HL-60 (cell line): ENCODE results near the gene TSSK3.

Experiments
- DNase-seq, 2 experiments: peaks; one replicate each; pipeline ENCODE4 v3.0.0-alpha.2; 2010 to 2020; ENCODE audit warnings: low read depth in 1 of 2, low spot score in 1 of 2
- H3K27ac ChIP-seq: fragments of 250-450 bp; sonication (Bioruptor Pico); replicated peaks from 2 replicates; pipeline ENCODE4 v1.5.1; 2020; ENCODE audit warnings: mild to moderate bottlenecking, moderate library complexity
- H3K27me3 ChIP-seq: fragments of 250-450 bp; sonication (Bioruptor Pico); 2 replicates; pipeline ENCODE4 v1.5.1; 2021; ENCODE audit warnings: mild to moderate bottlenecking, moderate library complexity; ENCODE audit not compliant: insufficient read depth, poor library complexity, severe bottlenecking
- H3K4me3 ChIP-seq: replicated peaks from 2 replicates; pipeline ENCODE4 v1.5.1; 2011; ENCODE audit warnings: mild to moderate bottlenecking, control low read depth, low read length; ENCODE audit not compliant: insufficient read depth
- GABPA ChIP-seq: IDR thresholded peaks from 2 replicates; pipeline ENCODE4 v1.6.1; 2012; ENCODE audit warnings: low read depth
- POLR2AphosphoS5 ChIP-seq: IDR thresholded peaks from 2 replicates; pipeline ENCODE4 v1.6.1; 2012; ENCODE audit warnings: low read depth
- SPI1 ChIP-seq: IDR thresholded peaks from 2 replicates; pipeline ENCODE4 v1.6.1; 2012; ENCODE audit warnings: low read depth, mild to moderate bottlenecking, borderline replicate concordance
- TF ChIP-seq, protein P1 (sequence below): IDR thresholded peaks from 2 replicates; pipeline ENCODE4 v1.6.1; 2012; ENCODE audit warnings: low read depth; ENCODE audit not compliant: insufficient replicate concordance
- TF ChIP-seq, protein P2 (sequence below): IDR thresholded peaks from one replicate; pipeline ENCODE4 v1.5.1; 2011; ENCODE audit warnings: low read length, control low read depth, inconsistent platforms; ENCODE audit not compliant: insufficient read depth

TSSK3 gene

DNA sequence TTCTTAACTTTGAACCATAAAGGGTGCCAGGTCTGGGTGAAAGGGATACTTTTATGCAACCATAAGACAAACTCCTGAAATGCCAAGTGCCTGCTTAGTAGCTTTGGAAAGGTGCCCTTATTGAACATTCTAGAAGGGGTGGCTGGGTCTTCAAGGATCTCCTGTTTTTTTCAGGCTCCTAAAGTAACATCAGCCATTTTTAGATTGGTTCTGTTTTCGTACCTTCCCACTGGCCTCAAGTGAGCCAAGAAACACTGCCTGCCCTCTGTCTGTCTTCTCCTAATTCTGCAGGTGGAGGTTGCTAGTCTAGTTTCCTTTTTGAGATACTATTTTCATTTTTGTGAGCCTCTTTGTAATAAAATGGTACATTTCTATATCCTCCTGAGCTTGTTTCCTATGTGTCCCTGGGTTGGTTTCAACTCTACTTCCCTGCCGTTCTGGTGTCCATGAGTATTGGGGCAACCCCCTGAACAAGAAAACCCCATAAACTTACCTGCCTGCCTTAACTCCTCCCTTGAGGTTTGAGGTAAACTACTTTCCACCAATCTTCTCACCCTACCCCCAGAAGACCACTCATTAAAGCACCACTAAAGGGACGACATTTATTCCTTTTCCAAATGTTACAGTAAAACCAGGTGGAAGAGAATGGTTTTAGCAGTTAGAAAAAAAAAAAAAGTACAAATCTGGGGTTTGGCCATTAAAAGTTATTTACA, 28.9 kb upstream of the TSSK3 start:
- DNase-seq = no peak
- Histone ChIP-seq H3K27me3 (no peaks in the 10 kb centered on the region), H3K4me3 (no peak overlapping the region), H3K27ac (no peak overlapping the region)
- TF ChIP-seq GABPA = no peak
- TF ChIP-seq, protein P1, sequence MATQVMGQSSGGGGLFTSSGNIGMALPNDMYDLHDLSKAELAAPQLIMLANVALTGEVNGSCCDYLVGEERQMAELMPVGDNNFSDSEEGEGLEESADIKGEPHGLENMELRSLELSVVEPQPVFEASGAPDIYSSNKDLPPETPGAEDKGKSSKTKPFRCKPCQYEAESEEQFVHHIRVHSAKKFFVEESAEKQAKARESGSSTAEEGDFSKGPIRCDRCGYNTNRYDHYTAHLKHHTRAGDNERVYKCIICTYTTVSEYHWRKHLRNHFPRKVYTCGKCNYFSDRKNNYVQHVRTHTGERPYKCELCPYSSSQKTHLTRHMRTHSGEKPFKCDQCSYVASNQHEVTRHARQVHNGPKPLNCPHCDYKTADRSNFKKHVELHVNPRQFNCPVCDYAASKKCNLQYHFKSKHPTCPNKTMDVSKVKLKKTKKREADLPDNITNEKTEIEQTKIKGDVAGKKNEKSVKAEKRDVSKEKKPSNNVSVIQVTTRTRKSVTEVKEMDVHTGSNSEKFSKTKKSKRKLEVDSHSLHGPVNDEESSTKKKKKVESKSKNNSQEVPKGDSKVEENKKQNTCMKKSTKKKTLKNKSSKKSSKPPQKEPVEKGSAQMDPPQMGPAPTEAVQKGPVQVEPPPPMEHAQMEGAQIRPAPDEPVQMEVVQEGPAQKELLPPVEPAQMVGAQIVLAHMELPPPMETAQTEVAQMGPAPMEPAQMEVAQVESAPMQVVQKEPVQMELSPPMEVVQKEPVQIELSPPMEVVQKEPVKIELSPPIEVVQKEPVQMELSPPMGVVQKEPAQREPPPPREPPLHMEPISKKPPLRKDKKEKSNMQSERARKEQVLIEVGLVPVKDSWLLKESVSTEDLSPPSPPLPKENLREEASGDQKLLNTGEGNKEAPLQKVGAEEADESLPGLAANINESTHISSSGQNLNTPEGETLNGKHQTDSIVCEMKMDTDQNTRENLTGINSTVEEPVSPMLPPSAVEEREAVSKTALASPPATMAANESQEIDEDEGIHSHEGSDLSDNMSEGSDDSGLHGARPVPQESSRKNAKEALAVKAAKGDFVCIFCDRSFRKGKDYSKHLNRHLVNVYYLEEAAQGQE = no peak
- TF ChIP-seq SPI1 = no peak
- TF ChIP-seq, protein P2, sequence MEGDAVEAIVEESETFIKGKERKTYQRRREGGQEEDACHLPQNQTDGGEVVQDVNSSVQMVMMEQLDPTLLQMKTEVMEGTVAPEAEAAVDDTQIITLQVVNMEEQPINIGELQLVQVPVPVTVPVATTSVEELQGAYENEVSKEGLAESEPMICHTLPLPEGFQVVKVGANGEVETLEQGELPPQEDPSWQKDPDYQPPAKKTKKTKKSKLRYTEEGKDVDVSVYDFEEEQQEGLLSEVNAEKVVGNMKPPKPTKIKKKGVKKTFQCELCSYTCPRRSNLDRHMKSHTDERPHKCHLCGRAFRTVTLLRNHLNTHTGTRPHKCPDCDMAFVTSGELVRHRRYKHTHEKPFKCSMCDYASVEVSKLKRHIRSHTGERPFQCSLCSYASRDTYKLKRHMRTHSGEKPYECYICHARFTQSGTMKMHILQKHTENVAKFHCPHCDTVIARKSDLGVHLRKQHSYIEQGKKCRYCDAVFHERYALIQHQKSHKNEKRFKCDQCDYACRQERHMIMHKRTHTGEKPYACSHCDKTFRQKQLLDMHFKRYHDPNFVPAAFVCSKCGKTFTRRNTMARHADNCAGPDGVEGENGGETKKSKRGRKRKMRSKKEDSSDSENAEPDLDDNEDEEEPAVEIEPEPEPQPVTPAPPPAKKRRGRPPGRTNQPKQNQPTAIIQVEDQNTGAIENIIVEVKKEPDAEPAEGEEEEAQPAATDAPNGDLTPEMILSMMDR = no peak
- no peak for TF ChIP-seq POLR2AphosphoS5

DNA sequence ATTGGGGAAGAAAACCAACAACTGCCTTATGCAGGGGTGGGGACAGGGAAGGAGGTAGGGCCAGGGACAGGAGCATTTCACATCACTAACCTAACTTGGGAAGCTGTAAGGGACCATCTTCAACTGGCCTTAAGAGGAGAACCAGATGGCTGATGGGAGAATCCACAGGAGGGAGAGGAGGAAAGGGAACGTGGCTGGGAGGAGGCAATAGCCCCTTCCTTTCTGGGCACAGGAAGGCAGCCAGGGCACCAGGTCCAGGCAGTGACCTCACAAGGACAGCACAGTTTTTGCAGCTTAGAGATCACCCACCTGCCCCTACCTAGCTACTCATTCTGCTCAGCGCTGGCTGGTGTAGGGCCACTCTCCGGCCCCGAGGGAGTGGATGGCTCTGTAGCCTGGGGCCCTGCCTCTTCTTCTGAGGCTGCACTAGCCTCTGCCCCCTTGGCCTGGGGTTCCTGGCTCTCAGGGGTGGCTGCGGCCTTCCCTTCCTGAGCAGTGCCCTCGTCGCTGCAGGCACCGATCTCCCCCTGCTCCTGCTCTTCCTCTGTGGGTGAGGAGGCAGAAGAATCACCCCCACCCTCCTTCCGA, 28.0 kb upstream of the TSSK3 start:
- TF ChIP-seq POLR2AphosphoS5 (peak; percentile 43; the same call in 1 of the 2 replicates), SPI1 (no peak)
- Histone ChIP-seq H3K4me3 (no peak overlapping the region), H3K27ac (no peak overlapping the region), H3K27me3 (no peaks in the 10 kb centered on the region)
- no peak for DNase-seq

DNA sequence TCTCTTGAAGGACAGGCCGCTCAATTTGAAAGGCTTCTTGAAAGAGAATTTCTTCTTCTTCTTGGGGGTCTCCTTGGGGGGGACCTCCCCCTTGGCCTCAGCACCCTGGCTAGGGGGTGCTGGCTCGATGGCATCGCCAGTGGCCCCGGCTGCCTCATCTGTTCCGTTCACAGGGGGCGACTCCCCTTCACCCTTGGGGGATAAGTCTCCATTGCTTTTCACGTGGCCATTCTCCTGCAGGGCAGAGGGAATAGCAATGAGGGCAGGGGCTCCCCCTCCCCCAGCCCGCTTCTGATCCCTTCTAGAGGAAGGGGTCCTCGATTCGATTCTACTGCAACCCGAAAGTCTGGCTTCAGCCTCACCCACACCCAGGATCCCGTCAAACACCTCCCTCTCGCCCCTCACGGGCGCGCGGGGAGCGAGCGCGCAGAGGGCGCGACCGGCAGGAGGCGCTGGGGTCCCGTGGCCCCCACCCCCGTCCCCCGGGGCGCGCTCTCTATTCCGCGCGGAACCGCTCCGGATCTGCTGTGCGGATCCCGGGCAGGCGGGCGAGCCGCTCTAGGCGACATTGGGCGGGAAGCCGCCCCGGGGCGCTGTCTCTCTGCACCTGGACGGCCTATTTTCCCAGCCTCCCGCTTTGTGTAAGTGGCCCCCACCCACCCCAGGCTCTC, 27.3 kb upstream of the TSSK3 start:
- H3K27ac ChIP-seq = no peak overlapping the region
- DNase-seq = peak; percentile 36 to 38
- TF ChIP-seq, protein P2 = peak; percentile 19
- TF ChIP-seq POLR2AphosphoS5 (no peak), SPI1 (no peak)
- TF ChIP-seq, protein P1 = no peak

DNA sequence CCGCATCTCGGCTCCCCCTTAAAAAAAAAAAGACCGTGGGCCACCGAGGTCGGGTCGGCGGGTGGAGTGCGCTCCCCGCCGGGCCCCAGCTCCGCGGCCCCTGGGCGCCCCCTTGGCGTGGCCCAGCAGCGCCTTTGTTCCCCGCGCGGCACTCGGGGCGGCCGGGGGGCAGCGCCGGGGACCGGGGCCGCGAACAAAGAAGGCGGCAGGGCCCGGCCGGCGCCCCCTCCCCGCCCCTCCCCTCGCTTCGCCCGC, 26.9 kb upstream of the TSSK3 start:
- no peak for DNase-seq
- TF ChIP-seq, protein P2 = no peak
- no peak for TF ChIP-seq POLR2AphosphoS5
- TF ChIP-seq SPI1 = no peak
- TF ChIP-seq, protein P1 = no peak
- no peak for TF ChIP-seq GABPA
- Histone ChIP-seq H3K4me3 (peak overlapping the region; percentile 43), H3K27me3 (no peaks in the 10 kb centered on the region), H3K27ac (no peak overlapping the region)

More for the DNA sequence above, 27.3 kb upstream of the TSSK3 start:
- Histone ChIP-seq H3K27me3 (no peaks in the 10 kb centered on the region), H3K4me3 (peak overlapping the region; percentile 43)
